ENCODE data around the gene PRTG. TPM values are rescaled to one million over a fixed set of nuclear protein-coding genes. Genes with fewer than 3 reads are reported as not detected.

PRTG gene
- total RNA-seq, 1 donor: under 0.01 TPM

DNA sequence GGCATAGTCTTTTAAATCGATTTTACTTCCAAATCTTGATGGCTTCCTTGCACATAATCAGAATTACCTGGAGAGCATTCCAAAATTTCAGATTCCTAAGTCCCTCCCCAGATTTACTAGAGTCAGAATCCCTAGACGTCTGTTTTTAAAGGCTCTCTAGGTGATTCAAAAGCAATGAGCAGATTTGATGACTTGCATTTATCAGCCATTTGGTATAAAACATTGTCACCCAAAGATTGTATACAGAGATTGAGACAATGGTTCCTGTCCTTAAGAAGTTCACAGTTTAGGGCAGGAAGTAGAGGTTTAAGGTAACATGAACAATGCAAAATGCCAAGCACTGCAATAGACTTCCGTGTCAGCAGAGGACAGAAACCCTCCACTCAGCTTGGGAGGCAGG, 152.2 kb downstream of the PRTG start:
- Histone ChIP-seq H3K9me3 (ENCODE audit: low read depth, low read length) (no peaks in the 10 kb centered on the region), H3K4me1 (ENCODE audit: insufficient read depth, low read length) (peaks cover 10% of the 10 kb centered on the region), H3K4me3 (ENCODE audit: low read length) (no peak overlapping the region), H3K27me3 (ENCODE audit: insufficient read depth, low read length) (peaks cover 44% of the 10 kb centered on the region)

- Histone ChIP-seq H3K27me3 (ENCODE audit: insufficient read depth, low read length) (peaks cover 59% of the 10 kb centered on the region), H3K9me3 (ENCODE audit: low read depth, low read length) (no peaks in the 10 kb centered on the region), H3K4me3 (ENCODE audit: low read length) (no peak overlapping the region), H3K4me1 (ENCODE audit: insufficient read depth, low read length) (peaks cover 10% of the 10 kb centered on the region)
Measured at GRCh38 chr15:55589287-55589686, 153.7 kb downstream of the PRTG start.

DNA sequence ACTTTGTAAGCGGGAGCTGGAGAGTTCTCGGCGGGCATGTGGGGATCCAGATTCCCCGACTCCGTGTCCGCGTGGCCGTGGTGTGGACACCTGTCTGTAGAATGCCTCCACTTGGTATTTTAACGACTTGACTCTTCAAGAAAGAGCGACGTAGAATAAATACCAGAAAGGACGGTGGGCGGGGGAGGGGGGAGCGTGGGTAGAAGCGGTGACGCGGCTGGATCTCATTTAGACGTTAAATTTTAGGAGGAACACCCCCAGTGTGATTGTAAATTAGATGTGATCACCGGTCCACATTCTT, 154.2 kb downstream of the PRTG start:
- H3K27me3 ChIP-seq (ENCODE audit: insufficient read depth, low read length): peaks cover 64% of the 10 kb centered on the region
- H3K4me3 ChIP-seq (ENCODE audit: low read length): no peak overlapping the region

DNA sequence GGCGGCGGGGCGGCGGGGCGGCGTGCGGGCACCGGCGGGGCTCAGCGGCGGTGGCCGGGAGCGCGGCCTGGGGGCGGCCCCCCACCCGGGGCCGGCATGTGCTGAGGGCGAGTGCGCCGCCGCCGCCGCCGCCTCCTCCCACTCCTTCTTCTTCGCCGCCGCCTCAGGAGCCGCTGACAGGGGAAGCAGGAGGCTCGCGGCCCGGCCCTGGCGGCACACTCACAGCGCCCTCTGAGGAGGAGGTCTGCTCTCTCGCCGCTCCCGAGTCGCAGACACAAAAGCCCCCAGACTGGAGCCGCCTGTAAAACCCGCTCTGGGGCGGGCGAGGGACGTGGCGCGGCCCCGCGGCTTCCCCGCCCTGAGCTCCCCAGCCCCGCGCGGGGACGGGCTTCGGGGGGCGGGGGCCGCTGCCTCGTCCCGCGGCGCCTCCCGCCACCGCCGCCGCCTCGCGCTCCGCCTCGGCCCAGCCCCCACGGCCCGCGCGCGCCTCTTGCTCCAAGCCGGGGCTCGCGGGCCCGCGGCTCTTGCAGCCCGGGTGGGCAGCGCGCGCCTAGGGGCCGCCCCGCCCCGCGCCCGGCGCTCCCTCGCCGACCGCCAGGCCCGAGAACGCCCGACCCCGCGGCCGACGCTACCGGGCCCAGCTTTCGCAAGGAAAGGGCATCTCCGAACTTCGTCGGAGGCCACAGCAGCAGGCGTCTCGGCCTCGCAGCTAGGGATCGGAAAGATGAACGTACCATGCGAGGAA, 154.7 kb downstream of the PRTG start, which contains the start of gene PYGO1:
TSS of gene PYGO1 (minus strand) at position 276 of the 745 bp plus-strand sequence. CDS start 462 bp downstream, outside the sequence.
- Histone ChIP-seq H3K4me3 (ENCODE audit: low read length) (no peak within 1 kb of the TSS), H3K4me1 (ENCODE audit: insufficient read depth, low read length) (peaks cover 10% of the 10 kb centered on the region)

More for the DNA sequence above, 154.2 kb downstream of the PRTG start:
- Histone ChIP-seq H3K4me1 (ENCODE audit: insufficient read depth, low read length) (peaks cover 10% of the 10 kb centered on the region), H3K9me3 (ENCODE audit: low read depth, low read length) (no peaks in the 10 kb centered on the region)

GRCh38 chr15:55587321-55588069, 155.5 kb downstream of the PRTG start:
- peaks cover 77% of the 10 kb centered on the region for H3K27me3 ChIP-seq (ENCODE audit: insufficient read depth, low read length)
- H3K4me3 ChIP-seq (ENCODE audit: low read length): no peak overlapping the region

More for the DNA sequence above, 154.7 kb downstream of the PRTG start, which contains the start of gene PYGO1:
- Histone ChIP-seq H3K9me3 (ENCODE audit: low read depth, low read length) (no peaks in the 10 kb centered on the region), H3K27me3 (ENCODE audit: insufficient read depth, low read length) (peaks cover 69% of the 10 kb centered on the region)

DNA sequence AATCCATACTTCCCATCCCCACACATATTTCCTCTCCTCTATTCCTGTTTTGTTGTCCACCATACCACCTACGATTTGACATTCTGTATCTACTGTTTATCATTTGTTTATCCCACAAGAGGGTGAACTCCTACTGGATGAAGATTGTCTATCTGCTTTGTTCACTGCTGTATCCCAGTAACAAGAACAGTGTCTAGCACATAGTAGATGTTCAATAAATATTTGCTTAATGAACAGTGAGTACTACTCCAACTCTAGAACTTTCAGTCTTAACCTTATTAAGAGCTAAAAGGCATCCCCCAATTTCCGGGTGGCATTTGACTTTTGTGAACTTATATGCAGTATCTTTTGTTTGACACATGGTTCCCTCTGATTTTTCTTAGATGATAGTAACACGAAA, 156.1 kb downstream of the PRTG start:
- no peaks in the 10 kb centered on the region for H3K9me3 ChIP-seq (ENCODE audit: low read depth, low read length)
- H3K4me3 ChIP-seq (ENCODE audit: low read length): no peak overlapping the region
- peaks cover 10% of the 10 kb centered on the region for H3K4me1 ChIP-seq (ENCODE audit: insufficient read depth, low read length)
- H3K27me3 ChIP-seq (ENCODE audit: insufficient read depth, low read length): peaks cover 81% of the 10 kb centered on the region

More at GRCh38 chr15:55587321-55588069, 155.5 kb downstream of the PRTG start:
- peaks cover 10% of the 10 kb centered on the region for H3K4me1 ChIP-seq (ENCODE audit: insufficient read depth, low read length)
- H3K9me3 ChIP-seq (ENCODE audit: low read depth, low read length): no peaks in the 10 kb centered on the region

GRCh38 chr15:55576943-55577342, 166.0 kb downstream of the PRTG start:
- Histone ChIP-seq H3K27me3 (ENCODE audit: insufficient read depth, low read length) (peaks cover 21% of the 10 kb centered on the region), H3K9me3 (ENCODE audit: low read depth, low read length) (peaks cover 3% of the 10 kb centered on the region), H3K4me3 (ENCODE audit: low read length) (no peak overlapping the region), H3K4me1 (ENCODE audit: insufficient read depth, low read length) (no peaks in the 10 kb centered on the region)

DNA sequence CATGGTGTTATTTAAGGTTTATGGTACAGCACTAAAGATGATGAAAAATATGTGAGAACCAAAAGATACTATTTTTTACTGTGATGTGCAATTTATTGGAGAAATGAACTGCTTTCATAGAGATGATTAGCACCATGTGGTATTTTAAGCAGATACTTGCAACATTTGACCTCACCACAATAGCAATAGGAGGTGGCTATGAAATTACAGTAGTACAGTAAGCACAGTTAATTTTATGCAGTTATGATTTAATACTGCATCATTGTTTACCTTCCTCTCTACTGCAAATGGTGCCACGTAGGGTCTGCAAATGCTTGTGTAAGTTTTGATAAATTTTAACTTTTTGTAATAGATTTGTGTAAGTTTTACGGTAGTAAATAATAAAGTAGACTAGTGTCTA, 168.9 kb downstream of the PRTG start:
- H3K4me1 ChIP-seq (ENCODE audit: insufficient read depth, low read length): no peaks in the 10 kb centered on the region

DNA sequence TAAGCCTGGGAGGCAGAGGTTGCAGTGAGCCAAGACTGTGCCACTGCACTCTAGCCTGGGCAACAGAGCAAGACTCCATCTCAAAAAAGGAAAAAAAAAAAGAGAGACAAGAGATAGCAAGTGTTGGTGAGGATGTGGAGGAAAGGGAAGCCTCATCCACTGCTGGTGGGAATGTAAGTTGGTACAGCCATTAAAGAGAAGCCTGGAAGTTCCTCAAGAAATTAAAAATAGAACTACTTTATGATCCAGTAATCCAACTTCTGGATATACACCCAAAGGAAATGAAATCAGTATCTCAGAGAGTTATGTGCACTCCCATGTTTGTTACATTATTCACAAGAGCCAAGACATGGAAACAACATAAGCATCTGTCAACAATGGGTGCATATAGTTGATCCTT, 169.7 kb downstream of the PRTG start:
- Histone ChIP-seq H3K9me3 (ENCODE audit: low read depth, low read length) (peaks cover 13% of the 10 kb centered on the region), H3K4me3 (ENCODE audit: low read length) (no peak overlapping the region), H3K27me3 (ENCODE audit: insufficient read depth, low read length) (peaks cover 14% of the 10 kb centered on the region), H3K4me1 (ENCODE audit: insufficient read depth, low read length) (no peaks in the 10 kb centered on the region)

More for the DNA sequence above, 168.9 kb downstream of the PRTG start:
- Histone ChIP-seq H3K4me3 (ENCODE audit: low read length) (no peak overlapping the region), H3K27me3 (ENCODE audit: insufficient read depth, low read length) (peaks cover 18% of the 10 kb centered on the region), H3K9me3 (ENCODE audit: low read depth, low read length) (peaks cover 13% of the 10 kb centered on the region)

- Histone ChIP-seq H3K9me3 (ENCODE audit: low read depth, low read length) (no peaks in the 10 kb centered on the region), H3K4me1 (ENCODE audit: insufficient read depth, low read length) (no peaks in the 10 kb centered on the region), H3K27me3 (ENCODE audit: insufficient read depth, low read length) (peaks cover 3% of the 10 kb centered on the region), H3K4me3 (ENCODE audit: low read length) (no peak overlapping the region)
Measured at GRCh38 chr15:55564347-55565145, 178.4 kb downstream of the PRTG start.

DNA sequence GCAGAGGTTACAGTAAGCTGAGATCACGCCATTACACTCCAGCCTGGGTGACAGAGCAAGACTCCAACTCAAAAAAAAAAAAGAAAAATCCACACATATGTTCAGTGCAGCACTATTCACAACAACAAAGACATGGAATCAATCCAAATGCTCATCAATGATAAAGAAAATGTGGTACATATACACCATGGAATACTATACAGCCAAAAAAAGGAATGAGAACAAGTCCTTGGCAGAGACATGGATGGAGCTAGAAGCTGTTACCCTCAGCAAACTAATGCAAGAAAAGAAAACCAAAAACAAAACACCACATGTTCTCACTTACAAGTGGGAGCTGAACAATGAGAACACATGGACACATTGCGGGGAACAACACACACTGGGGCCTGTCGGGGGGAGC, 180.4 kb downstream of the PRTG start:
- Histone ChIP-seq H3K9me3 (ENCODE audit: low read depth, low read length) (no peaks in the 10 kb centered on the region), H3K27me3 (ENCODE audit: insufficient read depth, low read length) (no peaks in the 10 kb centered on the region), H3K4me1 (ENCODE audit: insufficient read depth, low read length) (no peaks in the 10 kb centered on the region), H3K4me3 (ENCODE audit: low read length) (no peak overlapping the region)

Other genes with a start within 250 kb of the PRTG start
- not detected for gene DNAAF4, start 234.9 kb downstream of the PRTG start, total RNA-seq
- under 0.01 TPM for gene PYGO1, start 154.8 kb downstream of the PRTG start, total RNA-seq